ENCODE results near the gene DMRTC2. TPM values are rescaled to one million over a fixed set of nuclear protein-coding genes. Genes with fewer than 3 reads are reported as not detected.

The DMRTC2 gene
- not detected for total RNA-seq

DNA sequence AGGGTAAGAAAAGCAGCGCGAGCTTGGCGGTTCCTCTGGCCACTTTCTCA is at the start of gene DMRTC2:
DMRTC2 (plus strand) TSS at position 42 of the 50 bp plus-strand sequence. CDS start 2,387 bp downstream, outside the sequence.
- H3K27me3 ChIP-seq: no peaks in the 10 kb centered on the region
- H3K9me3 ChIP-seq: no peaks in the 10 kb centered on the region
- H3K4me3 ChIP-seq: no peak within 1 kb of the TSS
- no peaks in the 10 kb centered on the region for H3K4me1 ChIP-seq
- no peak within 1 kb of the TSS for H3K27ac ChIP-seq
- no peak for TF ChIP-seq POLR2AphosphoS5 (IDR thresholded peaks at IDR 0.05)
- TF ChIP-seq, protein P1, sequence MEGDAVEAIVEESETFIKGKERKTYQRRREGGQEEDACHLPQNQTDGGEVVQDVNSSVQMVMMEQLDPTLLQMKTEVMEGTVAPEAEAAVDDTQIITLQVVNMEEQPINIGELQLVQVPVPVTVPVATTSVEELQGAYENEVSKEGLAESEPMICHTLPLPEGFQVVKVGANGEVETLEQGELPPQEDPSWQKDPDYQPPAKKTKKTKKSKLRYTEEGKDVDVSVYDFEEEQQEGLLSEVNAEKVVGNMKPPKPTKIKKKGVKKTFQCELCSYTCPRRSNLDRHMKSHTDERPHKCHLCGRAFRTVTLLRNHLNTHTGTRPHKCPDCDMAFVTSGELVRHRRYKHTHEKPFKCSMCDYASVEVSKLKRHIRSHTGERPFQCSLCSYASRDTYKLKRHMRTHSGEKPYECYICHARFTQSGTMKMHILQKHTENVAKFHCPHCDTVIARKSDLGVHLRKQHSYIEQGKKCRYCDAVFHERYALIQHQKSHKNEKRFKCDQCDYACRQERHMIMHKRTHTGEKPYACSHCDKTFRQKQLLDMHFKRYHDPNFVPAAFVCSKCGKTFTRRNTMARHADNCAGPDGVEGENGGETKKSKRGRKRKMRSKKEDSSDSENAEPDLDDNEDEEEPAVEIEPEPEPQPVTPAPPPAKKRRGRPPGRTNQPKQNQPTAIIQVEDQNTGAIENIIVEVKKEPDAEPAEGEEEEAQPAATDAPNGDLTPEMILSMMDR (IDR thresholded peaks at IDR 0.05): no peak
- no peak for TF ChIP-seq POLR2A (IDR thresholded peaks at IDR 0.05)
- no peak for DNase-seq (ENCODE audit: low spot score in 2 of 2)
- intact Hi-C loops (cut with DNase I; ENCODE audit: low total_unique reads): no loop called here
- H3K36me3 ChIP-seq: no peaks in the 10 kb centered on the region

DNA sequence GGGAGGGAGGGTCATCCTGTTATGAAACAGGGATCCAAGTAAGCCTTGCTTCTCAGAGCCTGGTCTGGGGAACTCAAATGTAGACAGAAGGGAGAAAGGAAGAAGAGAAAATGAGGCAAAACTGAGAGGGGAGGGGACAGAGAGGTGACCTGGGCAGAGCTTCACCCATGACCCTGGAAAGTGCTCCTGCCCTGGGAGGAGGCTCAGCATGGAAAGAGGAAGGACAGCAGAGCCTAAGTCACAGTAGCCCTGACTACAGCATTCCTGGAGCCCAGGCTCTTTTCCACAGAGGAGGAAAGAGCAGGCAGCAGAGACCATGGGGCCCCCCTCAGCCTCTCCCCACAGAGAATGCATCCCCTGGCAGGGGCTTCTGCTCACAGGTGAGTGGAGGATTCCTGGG is 48.5 kb upstream of the DMRTC2 start, which contains the start of gene CEACAM3:
CEACAM3 (plus strand) TSS at position 226 of the 400 bp plus-strand sequence; CDS start at position 317, 91 bp downstream.
- TF ChIP-seq, protein P1 (IDR thresholded peaks at IDR 0.05): no peak
- no peak for TF ChIP-seq POLR2AphosphoS5 (IDR thresholded peaks at IDR 0.05)
- no peak for TF ChIP-seq POLR2A (IDR thresholded peaks at IDR 0.05)
- no peak within 1 kb of the TSS for H3K4me3 ChIP-seq

DNA sequence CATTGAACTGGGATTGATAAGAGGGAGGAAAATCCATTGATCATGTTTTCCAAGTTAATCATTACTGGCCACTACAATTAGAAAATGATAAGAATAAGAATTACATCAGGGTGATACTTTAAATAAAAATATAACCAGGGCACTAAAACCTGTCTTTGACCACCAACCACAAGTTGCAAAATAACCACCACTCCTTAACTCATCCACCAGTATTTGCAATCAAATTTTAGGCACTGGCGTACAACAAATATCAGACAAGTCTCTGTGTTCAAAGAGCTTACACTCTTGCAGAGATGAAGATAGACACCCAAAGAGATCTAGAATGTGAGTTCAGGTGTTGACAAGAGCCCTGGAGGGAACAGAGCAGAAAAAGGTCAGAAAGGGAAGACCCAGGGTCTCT is 47.9 kb upstream of the DMRTC2 start:
- Histone ChIP-seq H3K36me3 (no peaks in the 10 kb centered on the region), H3K4me1 (no peaks in the 10 kb centered on the region), H3K9me3 (no peaks in the 10 kb centered on the region), H3K4me3 (no peak overlapping the region), H3K27ac (no peak overlapping the region), H3K27me3 (no peaks in the 10 kb centered on the region)
- DNase-seq (ENCODE audit: low spot score in 2 of 2): no peak
- intact Hi-C loops (cut with DNase I; ENCODE audit: low total_unique reads): no loop called here
- TF ChIP-seq POLR2AphosphoS5 (IDR thresholded peaks at IDR 0.05) (no peak), POLR2A (IDR thresholded peaks at IDR 0.05) (no peak)
- TF ChIP-seq, protein P1 (IDR thresholded peaks at IDR 0.05): no peak

More for the DNA sequence above, 48.5 kb upstream of the DMRTC2 start, which contains the start of gene CEACAM3:
- no peaks in the 10 kb centered on the region for H3K9me3 ChIP-seq
- no peaks in the 10 kb centered on the region for H3K36me3 ChIP-seq
- no peak within 1 kb of the TSS for H3K27ac ChIP-seq
- H3K27me3 ChIP-seq: no peaks in the 10 kb centered on the region
- intact Hi-C loops (cut with DNase I; ENCODE audit: low total_unique reads): no loop called here
- no peaks in the 10 kb centered on the region for H3K4me1 ChIP-seq
- no peak for DNase-seq (ENCODE audit: low spot score in 2 of 2)

DNA sequence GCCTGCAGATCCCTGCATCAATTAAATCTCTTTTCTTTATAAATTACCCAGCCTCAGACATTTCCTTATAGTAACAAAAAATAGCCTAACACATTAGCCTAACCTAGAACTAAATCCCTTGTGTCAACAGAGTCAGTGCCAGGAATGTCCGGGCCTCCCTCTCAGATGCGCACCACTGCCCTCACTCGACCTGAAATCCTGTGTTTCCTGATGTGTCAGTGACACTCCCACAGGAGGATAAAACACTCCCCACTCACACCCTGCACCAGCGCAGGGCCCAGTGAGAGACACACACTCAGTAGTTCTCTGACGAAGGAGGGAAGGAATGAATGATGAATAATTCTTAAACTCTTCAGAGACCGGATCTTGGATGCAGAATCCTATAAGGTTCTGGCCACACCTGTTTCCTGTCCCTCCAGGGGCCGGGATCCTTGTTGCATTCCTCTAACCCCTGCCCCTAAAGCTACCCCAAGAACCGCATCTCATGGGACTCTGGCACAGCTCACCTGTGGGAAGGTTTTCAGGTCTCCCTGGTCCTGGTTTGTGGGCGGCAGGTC is 45.3 kb upstream of the DMRTC2 start:
- Histone ChIP-seq H3K36me3 (no peaks in the 10 kb centered on the region), H3K27me3 (no peaks in the 10 kb centered on the region), H3K9me3 (no peaks in the 10 kb centered on the region), H3K27ac (no peak overlapping the region), H3K4me3 (no peak overlapping the region), H3K4me1 (no peaks in the 10 kb centered on the region)
- intact Hi-C loops (cut with DNase I; ENCODE audit: low total_unique reads): no loop called here
- TF ChIP-seq, protein P1 (IDR thresholded peaks at IDR 0.05): no peak
- no peak for DNase-seq (ENCODE audit: low spot score in 2 of 2)

- DNase-seq (ENCODE audit: low spot score in 2 of 2): no peak
- TF ChIP-seq, protein P1 (IDR thresholded peaks at IDR 0.05): no peak
- TF ChIP-seq POLR2AphosphoS5 (IDR thresholded peaks at IDR 0.05) (no peak), POLR2A (IDR thresholded peaks at IDR 0.05) (no peak)
- H3K36me3 ChIP-seq: no peaks in the 10 kb centered on the region
- intact Hi-C loops (cut with DNase I; ENCODE audit: low total_unique reads): no loop called here
- no peaks in the 10 kb centered on the region for H3K4me1 ChIP-seq
- H3K9me3 ChIP-seq: no peaks in the 10 kb centered on the region
- H3K27me3 ChIP-seq: no peaks in the 10 kb centered on the region
- no peak overlapping the region for H3K27ac ChIP-seq
- no peak overlapping the region for H3K4me3 ChIP-seq
Observed at GRCh38 chr19:41801031-41801430, 43.8 kb upstream of the DMRTC2 start.
